ENCODE data around the gene SET.
A peak's percentile ranks its signal among the peaks of the same experiment; 100 is the strongest.

Gene SET

GRCh38 chr9:128704356-128704670 is 15.3 kb downstream of the SET start:
- TF ChIP-seq EZH2 (IDR thresholded peaks at IDR 0.05; ENCODE audit: borderline replicate concordance, low read length), result no peak
- TF ChIP-seq, protein P1, sequence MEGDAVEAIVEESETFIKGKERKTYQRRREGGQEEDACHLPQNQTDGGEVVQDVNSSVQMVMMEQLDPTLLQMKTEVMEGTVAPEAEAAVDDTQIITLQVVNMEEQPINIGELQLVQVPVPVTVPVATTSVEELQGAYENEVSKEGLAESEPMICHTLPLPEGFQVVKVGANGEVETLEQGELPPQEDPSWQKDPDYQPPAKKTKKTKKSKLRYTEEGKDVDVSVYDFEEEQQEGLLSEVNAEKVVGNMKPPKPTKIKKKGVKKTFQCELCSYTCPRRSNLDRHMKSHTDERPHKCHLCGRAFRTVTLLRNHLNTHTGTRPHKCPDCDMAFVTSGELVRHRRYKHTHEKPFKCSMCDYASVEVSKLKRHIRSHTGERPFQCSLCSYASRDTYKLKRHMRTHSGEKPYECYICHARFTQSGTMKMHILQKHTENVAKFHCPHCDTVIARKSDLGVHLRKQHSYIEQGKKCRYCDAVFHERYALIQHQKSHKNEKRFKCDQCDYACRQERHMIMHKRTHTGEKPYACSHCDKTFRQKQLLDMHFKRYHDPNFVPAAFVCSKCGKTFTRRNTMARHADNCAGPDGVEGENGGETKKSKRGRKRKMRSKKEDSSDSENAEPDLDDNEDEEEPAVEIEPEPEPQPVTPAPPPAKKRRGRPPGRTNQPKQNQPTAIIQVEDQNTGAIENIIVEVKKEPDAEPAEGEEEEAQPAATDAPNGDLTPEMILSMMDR (IDR thresholded peaks at IDR 0.05; ENCODE audit: low read length), result no peak
- no peaks in the 10 kb centered on the region for H3K79me2 ChIP-seq (ENCODE audit: insufficient read depth, low read length)
- peak overlapping the region; percentile 80 for H3K4me3 ChIP-seq (ENCODE audit: low read depth, low read length, poor library complexity, severe bottlenecking)
- H4K20me1 ChIP-seq (ENCODE audit: insufficient read depth, low read length), result no peaks in the 10 kb centered on the region
- H2AFZ ChIP-seq (ENCODE audit: low read length), result no peak overlapping the region
- H3K9me3 ChIP-seq (ENCODE audit: low read length), result no peaks in the 10 kb centered on the region
- no peaks in the 10 kb centered on the region; the same call in 1 of the 2 replicates for H3F3A ChIP-seq (ENCODE audit: insufficient read depth, low read length)
- H3K4me1 ChIP-seq (ENCODE audit: insufficient read depth, low read length, severe bottlenecking), result peaks cover 28% of the 10 kb centered on the region
- H3K27me3 ChIP-seq (ENCODE audit: insufficient read depth, low read length), result no peaks in the 10 kb centered on the region
- H3K9me2 ChIP-seq (ENCODE audit: low read depth, low read length), result no peaks in the 10 kb centered on the region
- peak overlapping the region; percentile 78 for H3K27ac ChIP-seq (ENCODE audit: low read depth, low read length, poor library complexity, severe bottlenecking)
- peak overlapping the region; percentile 81 for H3K4me2 ChIP-seq (ENCODE audit: low read length)
- peak overlapping the region; percentile 81 for H3K9ac ChIP-seq (ENCODE audit: low read length)
- H3K36me3 ChIP-seq (ENCODE audit: insufficient read depth, low read length), result peaks cover 28% of the 10 kb centered on the region

- H3K36me3 ChIP-seq (ENCODE audit: insufficient read depth, low read length), result peaks cover 31% of the 10 kb centered on the region
- H3K27me3 ChIP-seq (ENCODE audit: insufficient read depth, low read length), result no peaks in the 10 kb centered on the region
- TF ChIP-seq, protein P1 (IDR thresholded peaks at IDR 0.05; ENCODE audit: low read length), result no peak
- no peak for TF ChIP-seq EZH2 (IDR thresholded peaks at IDR 0.05; ENCODE audit: borderline replicate concordance, low read length)
- H3K27ac ChIP-seq (ENCODE audit: low read depth, low read length, poor library complexity, severe bottlenecking), result peak overlapping the region; percentile 78
- H3F3A ChIP-seq (ENCODE audit: insufficient read depth, low read length), result no peaks in the 10 kb centered on the region
- peak overlapping the region; percentile 81 for H3K4me2 ChIP-seq (ENCODE audit: low read length)
- peaks cover 28% of the 10 kb centered on the region for H3K4me1 ChIP-seq (ENCODE audit: insufficient read depth, low read length, severe bottlenecking)
- H3K4me3 ChIP-seq (ENCODE audit: low read depth, low read length, poor library complexity, severe bottlenecking), result peak overlapping the region; percentile 80
- no peaks in the 10 kb centered on the region for H3K9me3 ChIP-seq (ENCODE audit: low read length)
- no peaks in the 10 kb centered on the region for H4K20me1 ChIP-seq (ENCODE audit: insufficient read depth, low read length)
- no peaks in the 10 kb centered on the region for H3K9me2 ChIP-seq (ENCODE audit: low read depth, low read length)
- peak overlapping the region; percentile 11; the same call in 1 of the 2 replicates for H3K9ac ChIP-seq (ENCODE audit: low read length)
- H2AFZ ChIP-seq (ENCODE audit: low read length), result no peak overlapping the region
- no peaks in the 10 kb centered on the region for H3K79me2 ChIP-seq (ENCODE audit: insufficient read depth, low read length)
These were observed 16.3 kb downstream of the SET start for GRCh38 chr9:128705051-128705965.

DNA sequence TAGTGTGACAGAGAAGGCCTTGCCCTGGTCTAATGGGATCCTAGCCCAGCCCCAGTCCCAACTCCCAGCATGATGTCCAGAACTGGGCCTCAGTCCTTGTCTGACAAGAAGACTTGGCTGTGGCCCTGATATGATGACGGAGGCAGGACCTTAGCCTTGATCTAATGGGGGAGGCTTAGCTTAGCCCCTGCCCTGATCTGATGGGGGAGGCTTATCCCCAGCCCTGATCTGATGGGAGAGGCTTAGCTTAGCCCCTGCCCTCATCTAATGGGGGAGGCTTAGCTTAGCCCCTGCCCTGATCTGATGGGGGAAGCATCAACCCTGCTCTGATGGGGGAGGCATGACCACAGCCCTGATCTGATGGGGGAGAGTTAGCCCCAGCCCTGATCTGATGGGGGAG is 17.0 kb downstream of the SET start:
- Histone ChIP-seq H3K9me2 (ENCODE audit: low read depth, low read length) (no peaks in the 10 kb centered on the region), H3K27me3 (ENCODE audit: insufficient read depth, low read length) (no peaks in the 10 kb centered on the region), H3K9ac (ENCODE audit: low read length) (no peak overlapping the region; the same call in 1 of the 2 replicates), H2AFZ (ENCODE audit: low read length) (no peak overlapping the region), H3K4me3 (ENCODE audit: low read depth, low read length, poor library complexity, severe bottlenecking) (no peak overlapping the region), H3K9me3 (ENCODE audit: low read length) (no peaks in the 10 kb centered on the region), H3K36me3 (ENCODE audit: insufficient read depth, low read length) (peaks cover 32% of the 10 kb centered on the region), H3K4me2 (ENCODE audit: low read length) (no peak overlapping the region), H3K79me2 (ENCODE audit: insufficient read depth, low read length) (no peaks in the 10 kb centered on the region), H3K27ac (ENCODE audit: low read depth, low read length, poor library complexity, severe bottlenecking) (peak overlapping the region; percentile 78), H3K4me1 (ENCODE audit: insufficient read depth, low read length, severe bottlenecking) (peaks cover 28% of the 10 kb centered on the region), H4K20me1 (ENCODE audit: insufficient read depth, low read length) (no peaks in the 10 kb centered on the region), H3F3A (ENCODE audit: insufficient read depth, low read length) (no peaks in the 10 kb centered on the region)
- TF ChIP-seq, protein P1 (IDR thresholded peaks at IDR 0.05; ENCODE audit: low read length), result no peak
- no peak for TF ChIP-seq EZH2 (IDR thresholded peaks at IDR 0.05; ENCODE audit: borderline replicate concordance, low read length)

Measured in OCI-LY1 (cell line).